MCF 10A (cell line): ENCODE measurements around the gene ETV7. TPM values are rescaled to one million over a fixed set of nuclear protein-coding genes. Genes with fewer than 3 reads are reported as not detected.

Experiments
- Bru-seq: library from RNA; stranded (reverse); fragments of 400-500 nt; gene quantifications from one replicate; lab custom pipeline; 2021; lab: Mats Ljungman, UMichigan
- BruChase-seq, 2 experiments: library from RNA; stranded (reverse); fragments of 400-500 nt; gene quantifications; one replicate each; lab custom pipeline; 2021; lab: Mats Ljungman, UMichigan
- BruUV-seq: library from RNA; stranded (reverse); fragments of 400-500 nt; replicated peaks from 2 replicates; lab custom pipeline; 2021; lab: Mats Ljungman, UMichigan
- CTCF ChIA-PET: fragments of 300-600 bp; sonication (Branson Sonifier 250); formaldehyde crosslinking; extraction: SDS; loops from one replicate; lab custom pipeline; 2021; ENCODE audit warnings: antibody characterized with exemption, inconsistent platforms; lab: Yijun Ruan, JAX
- POLR2A ChIA-PET: fragments of 300-600, 350-650 bp; sonication (Branson Sonifier 250); formaldehyde crosslinking; extraction: SDS; loops from one replicate; lab custom pipeline; 2020; ENCODE audit warnings: antibody characterized with exemption, inconsistent platforms; lab: Yijun Ruan, JAX
- DNase-seq: peaks from one replicate; pipeline ENCODE4 v3.0.0-alpha.2; 2018; ENCODE audit not compliant: unreplicated experiment
- H3K27ac Mint-ChIP-seq: one replicate; pipeline ENCODE4 v1.8.0; 2022; ENCODE audit warnings: mild to moderate bottlenecking, low read depth, mixed read lengths; ENCODE audit not compliant: unreplicated experiment
- H3K27me3 Mint-ChIP-seq: one replicate; pipeline ENCODE4 v1.8.0; 2022; ENCODE audit warnings: mixed read lengths; ENCODE audit not compliant: insufficient read depth, unreplicated experiment
- H3K36me3 Mint-ChIP-seq: one replicate; pipeline ENCODE4 v1.8.0; 2022; ENCODE audit warnings: mild to moderate bottlenecking, moderate library complexity, mixed read lengths; ENCODE audit not compliant: insufficient read depth, unreplicated experiment
- H3K4me1 Mint-ChIP-seq: one replicate; pipeline ENCODE4 v1.8.0; 2022; ENCODE audit warnings: mixed read lengths; ENCODE audit not compliant: insufficient read depth, unreplicated experiment
- H3K4me3 Mint-ChIP-seq: one replicate; pipeline ENCODE4 v1.8.0; 2022; ENCODE audit warnings: mild to moderate bottlenecking, moderate library complexity, mixed read lengths; ENCODE audit not compliant: unreplicated experiment
- H3K9me3 Mint-ChIP-seq: one replicate; pipeline ENCODE4 v1.8.0; 2022; ENCODE audit warnings: mixed read lengths; ENCODE audit not compliant: unreplicated experiment
- intact Hi-C: fragments of 100-400 bp; cut with micrococcal nuclease; formaldehyde crosslinking; loops from 2 replicates; pipeline ENCODE4 v1.14.1; 2022
- long read RNA-seq: library from polyadenylated mRNA; stranded (forward); transcript quantifications from one replicate; pipeline ENCODE4 v2.0.0, GENCODE V29; 2022
- total RNA-seq: library from RNA; stranded (reverse); gene quantifications from 2 replicates; pipeline ENCODE4 v1.2.3, GENCODE V29; 2022
- TF ChIP-seq, protein P1 (sequence below): fragments of 200-600 bp; IDR thresholded peaks from one replicate; pipeline ENCODE4 v1.8.0; 2022; ENCODE audit warnings: antibody characterized with exemption, mild to moderate bottlenecking; ENCODE audit not compliant: unreplicated experiment

The ETV7 gene
- total RNA-seq (0.20 and 0.47 TPM in 2 replicates), Bru-seq, nascent RNA (percentile 17 among the genes with signal in this experiment), BruChase-seq, experiment 1, labeled RNA remaining after a 6-hour chase (percentile 12 among the genes with signal in this experiment), BruChase-seq, experiment 2, labeled RNA remaining after a 2-hour chase (percentile 14 among the genes with signal in this experiment)
- long read RNA-seq, partial matches to known transcripts: 0 of 1 reads
- long read RNA-seq, other reads (novel, unspliced or antisense): 1 of 1 reads

DNA sequence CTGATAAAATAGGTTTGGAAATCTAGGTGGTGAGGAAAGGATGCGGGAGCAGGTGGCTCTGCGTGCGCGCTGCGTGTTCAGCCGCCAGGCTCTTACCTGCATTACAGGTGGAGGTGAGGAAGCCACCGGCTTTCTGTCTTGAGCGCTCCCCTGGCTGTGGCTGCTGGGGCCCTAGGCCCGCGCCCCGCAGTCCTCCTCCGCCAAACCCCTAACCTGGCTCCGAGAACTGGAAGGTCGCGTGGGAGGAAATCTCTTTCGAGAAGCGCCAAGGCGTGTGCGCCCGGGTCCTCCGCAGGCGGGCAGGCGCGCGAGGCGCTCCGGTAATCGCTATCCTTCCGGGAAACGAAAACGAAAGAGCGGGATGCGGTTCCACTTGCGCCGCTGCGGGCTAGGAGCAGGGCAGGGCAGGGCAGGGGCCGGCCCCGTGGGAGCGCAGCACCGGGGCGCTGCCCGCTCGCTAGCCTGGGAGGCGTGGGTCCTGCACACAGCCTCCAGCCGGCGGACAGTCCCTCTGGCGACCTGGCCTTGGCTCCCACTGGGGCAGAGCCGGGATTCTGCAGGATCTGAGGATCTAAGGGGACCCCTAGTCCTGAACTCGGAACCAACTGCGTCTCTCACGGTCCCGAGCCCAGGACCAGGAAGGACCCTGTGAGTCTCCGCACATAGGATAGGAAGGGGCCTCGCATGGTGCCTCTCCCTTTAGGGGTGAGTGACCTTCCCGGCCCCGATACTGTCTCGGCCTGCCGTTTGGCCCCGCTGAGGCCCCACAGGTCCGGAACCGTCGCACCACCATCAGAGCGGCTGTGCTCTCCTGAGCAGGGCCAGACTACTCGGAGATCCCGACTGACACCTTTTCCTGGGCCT is at the start of gene ETV7:
Gene ETV7, minus strand, starts transcription at position 230 of the 864 bp plus-strand sequence. Its CDS starts 128 bp downstream, at position 102.
- intact Hi-C loops: no loop called here
- no peaks in the 10 kb centered on the region for H3K9me3 Mint-ChIP-seq
- DNase-seq: peak; percentile 26
- peaks cover 7% of the 10 kb centered on the region for H3K4me1 Mint-ChIP-seq
- TF ChIP-seq, protein P1, sequence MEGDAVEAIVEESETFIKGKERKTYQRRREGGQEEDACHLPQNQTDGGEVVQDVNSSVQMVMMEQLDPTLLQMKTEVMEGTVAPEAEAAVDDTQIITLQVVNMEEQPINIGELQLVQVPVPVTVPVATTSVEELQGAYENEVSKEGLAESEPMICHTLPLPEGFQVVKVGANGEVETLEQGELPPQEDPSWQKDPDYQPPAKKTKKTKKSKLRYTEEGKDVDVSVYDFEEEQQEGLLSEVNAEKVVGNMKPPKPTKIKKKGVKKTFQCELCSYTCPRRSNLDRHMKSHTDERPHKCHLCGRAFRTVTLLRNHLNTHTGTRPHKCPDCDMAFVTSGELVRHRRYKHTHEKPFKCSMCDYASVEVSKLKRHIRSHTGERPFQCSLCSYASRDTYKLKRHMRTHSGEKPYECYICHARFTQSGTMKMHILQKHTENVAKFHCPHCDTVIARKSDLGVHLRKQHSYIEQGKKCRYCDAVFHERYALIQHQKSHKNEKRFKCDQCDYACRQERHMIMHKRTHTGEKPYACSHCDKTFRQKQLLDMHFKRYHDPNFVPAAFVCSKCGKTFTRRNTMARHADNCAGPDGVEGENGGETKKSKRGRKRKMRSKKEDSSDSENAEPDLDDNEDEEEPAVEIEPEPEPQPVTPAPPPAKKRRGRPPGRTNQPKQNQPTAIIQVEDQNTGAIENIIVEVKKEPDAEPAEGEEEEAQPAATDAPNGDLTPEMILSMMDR: no peak
- peak within 1 kb of the TSS; percentile 28 for H3K27ac Mint-ChIP-seq
- peaks cover 31% of the 10 kb centered on the region for H3K27me3 Mint-ChIP-seq
- POLR2A ChIA-PET: interaction anchor here (0.9 to 1.7 kb wide), 3 partner anchors 13 to 54 kb away, joined by 3 to 11 read pairs (median 6); no protein-coding TSS in a partner anchor
- H3K36me3 Mint-ChIP-seq: no peaks in the 10 kb centered on the region
- CTCF ChIA-PET: interaction anchor here (0.6 kb wide), 1 partner anchor 193 kb away, joined by 3 read pairs; no protein-coding TSS in a partner anchor
- H3K4me3 Mint-ChIP-seq: peak within 1 kb of the TSS; percentile 71
- no TSS peak for BruUV-seq

DNA sequence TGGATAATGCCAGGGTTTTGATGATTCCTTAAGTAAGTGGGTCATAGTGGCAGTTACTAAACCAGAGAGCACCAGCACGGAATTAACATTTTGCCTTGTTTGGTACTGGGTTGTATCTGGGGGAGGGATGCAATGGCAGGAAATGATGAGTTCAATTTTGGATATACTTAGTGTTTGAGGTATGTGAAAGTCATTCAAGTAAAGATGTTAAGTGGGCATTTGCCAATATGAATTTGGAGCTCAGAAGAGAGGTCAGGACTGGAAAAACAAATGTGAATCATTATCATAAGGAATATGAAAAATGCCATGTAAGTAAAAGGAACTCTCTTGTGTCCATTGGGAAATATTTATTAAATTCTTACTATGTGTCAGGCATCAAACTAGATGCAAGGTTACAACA is 49.0 kb upstream of the ETV7 start:
- CTCF ChIA-PET: no interaction called here

DNA sequence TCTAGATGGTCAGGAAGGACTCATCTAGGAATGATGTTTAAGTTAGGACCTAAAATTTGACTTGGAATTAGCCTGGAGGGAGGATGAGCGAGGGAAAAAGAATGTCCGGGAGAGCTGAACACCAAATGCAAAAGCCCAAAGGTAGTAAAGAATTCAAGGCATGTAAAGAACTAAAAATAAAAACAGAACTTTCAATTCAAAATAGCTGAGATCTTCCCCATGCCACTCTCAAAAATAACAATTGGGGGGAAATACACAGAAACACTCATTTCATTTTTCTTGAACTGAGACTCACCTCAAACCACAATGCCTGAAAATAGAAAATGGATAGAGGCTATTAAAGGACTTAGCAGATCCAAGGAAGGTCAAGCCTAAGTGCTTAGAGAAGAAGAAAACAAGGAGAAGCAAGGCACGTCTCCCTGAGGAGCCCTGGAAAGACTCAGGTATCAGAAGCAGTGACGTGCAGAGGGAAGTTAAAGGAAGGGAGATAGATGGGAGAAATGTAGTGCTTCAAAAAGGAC is 44.7 kb upstream of the ETV7 start:
- no peaks in the 10 kb centered on the region for H3K27me3 Mint-ChIP-seq
- H3K4me3 Mint-ChIP-seq: no peak overlapping the region
- TF ChIP-seq, protein P1: no peak
- POLR2A ChIA-PET: interaction anchor here (0.9 to 1.9 kb wide), 2 partner anchors 9 kb away, joined by 3 to 7 read pairs; no protein-coding TSS in a partner anchor
- H3K4me1 Mint-ChIP-seq: peaks cover 14% of the 10 kb centered on the region
- no TSS peak for BruUV-seq
- H3K9me3 Mint-ChIP-seq: no peaks in the 10 kb centered on the region
- DNase-seq: no peak
- CTCF ChIA-PET: interaction anchor here (0.6 to 1.3 kb wide), 5 partner anchors 9 to 1545 kb away, joined by 3 to 5 read pairs (median 3); no protein-coding TSS in a partner anchor
- H3K27ac Mint-ChIP-seq: peak overlapping the region; percentile 32
- intact Hi-C loops: no loop called here
- no peaks in the 10 kb centered on the region for H3K36me3 Mint-ChIP-seq

More for the DNA sequence above, 49.0 kb upstream of the ETV7 start:
- no TSS peak for BruUV-seq
- no peak overlapping the region for H3K4me3 Mint-ChIP-seq
- DNase-seq: no peak
- H3K9me3 Mint-ChIP-seq: no peaks in the 10 kb centered on the region
- no peaks in the 10 kb centered on the region for H3K27me3 Mint-ChIP-seq
- TF ChIP-seq, protein P1: no peak
- no peak overlapping the region for H3K27ac Mint-ChIP-seq
- H3K36me3 Mint-ChIP-seq: no peaks in the 10 kb centered on the region
- POLR2A ChIA-PET: interaction anchor here (1.4 kb wide), 1 partner anchor 159 kb away, joined by 3 read pairs; no protein-coding TSS in a partner anchor
- peaks cover 15% of the 10 kb centered on the region for H3K4me1 Mint-ChIP-seq
- intact Hi-C loops: no loop called here
